Stimulated activated CD4-positive, alpha-beta T cell treated with anti-CD3 and anti-CD28 coated beads, TNF-alpha, amount 100 ng/mL, for 48 hours (primary cell): ENCODE measurements around the gene TSPAN1.
A peak's percentile ranks its signal among the peaks of the same experiment; 100 is the strongest.
"Not testable (repeated sequence)": the region's sequence is repeated elsewhere in the genome, so short reads cannot be mapped to it uniquely, and the experiment has no call there.

ENCODE experiments used
- DNase-seq, 3 donors: peaks; one replicate each; pipeline ENCODE4 v3.0.0-alpha.2; 2020; ENCODE audit warnings: low read depth in 3 of 3

TSPAN1 gene

GRCh38 chr1:46218443-46218842 is 43.6 kb downstream of the TSPAN1 start:
- DNase-seq: no peak

GRCh38 chr1:46219551-46220520 is 44.9 kb downstream of the TSPAN1 start:
- no peak for DNase-seq

GRCh38 chr1:46220808-46221207 is 45.9 kb downstream of the TSPAN1 start:
- DNase-seq: no peak

- DNase-seq: no peak
Measured at GRCh38 chr1:46221749-46222148, 46.9 kb downstream of the TSPAN1 start.

- DNase-seq: not testable (repeated sequence)
Measured at GRCh38 chr1:46223055-46223454, 48.2 kb downstream of the TSPAN1 start.

- peak; percentile 37 to 54 (median 53) for DNase-seq
Measured at GRCh38 chr1:46223472-46223943, 48.6 kb downstream of the TSPAN1 start.

GRCh38 chr1:46224966-46225365 is 50.1 kb downstream of the TSPAN1 start:
- DNase-seq: no peak

- DNase-seq: not testable (repeated sequence)
Measured at GRCh38 chr1:46231231-46231630, 56.3 kb downstream of the TSPAN1 start.
